RWPE2 (cell line): Measurements from ENCODE around the gene MREG.

Experiments used
- ATAC-seq: fragments of 200-7000 bp; cut with Tn5 transposase; 3 replicates; pipeline ENCODE4 v1.9.1; 2021; ENCODE audit warnings: low read depth
- DNase-seq: peaks from one replicate; pipeline ENCODE4 v3.0.0-alpha.2; 2020; ENCODE audit warnings: low spot score
- H3K27ac ChIP-seq: fragments of 450-650 bp; 2 replicates; pipeline ENCODE4 v1.5.1; 2017; ENCODE audit warnings: mild to moderate bottlenecking; ENCODE audit not compliant: poor library complexity, severe bottlenecking
- H3K27me3 ChIP-seq: fragments of 250-450 bp; sonication (Bioruptor Pico); 2 replicates; pipeline ENCODE4 v1.5.1; 2021; ENCODE audit warnings: mild to moderate bottlenecking, moderate library complexity; ENCODE audit not compliant: insufficient read depth, poor library complexity, severe bottlenecking
- H3K36me3 ChIP-seq: fragments of 250-450 bp; sonication (Bioruptor Pico); 2 replicates; pipeline ENCODE4 v1.5.1; 2020; ENCODE audit warnings: low read depth, mild to moderate bottlenecking, moderate library complexity
- H3K4me1 ChIP-seq: fragments of 250-450 bp; sonication (Bioruptor Pico); 2 replicates; pipeline ENCODE4 v1.5.1; 2021; ENCODE audit warnings: mild to moderate bottlenecking, moderate library complexity; ENCODE audit not compliant: insufficient read depth, poor library complexity, severe bottlenecking
- H3K4me3 ChIP-seq: fragments of 250-450 bp; sonication (Bioruptor Pico); 2 replicates; pipeline ENCODE4 v1.5.1; 2021; ENCODE audit warnings: mild to moderate bottlenecking, moderate library complexity; ENCODE audit not compliant: severe bottlenecking
- H3K9me3 ChIP-seq: fragments of 250-450 bp; sonication (Bioruptor Pico); 2 replicates; pipeline ENCODE4 v1.5.1; 2021; ENCODE audit warnings: mild to moderate bottlenecking, moderate library complexity; ENCODE audit not compliant: severe bottlenecking
- CTCF ChIP-seq: fragments of 450-650 bp; IDR thresholded peaks from one replicate; pipeline ENCODE4 v1.5.1; 2017; ENCODE audit warnings: mild to moderate bottlenecking, moderate library complexity; ENCODE audit not compliant: poor library complexity, severe bottlenecking

MREG gene

GRCh38 chr2:216017365-216017764 is 4.0 kb upstream of the MREG start:
- Histone ChIP-seq H3K27ac (no peak overlapping the region), H3K27me3 (no peaks in the 10 kb centered on the region), H3K9me3 (no peaks in the 10 kb centered on the region), H3K4me1 (peaks cover 9% of the 10 kb centered on the region), H3K4me3 (no peak overlapping the region), H3K36me3 (no peaks in the 10 kb centered on the region)
- DNase-seq: no peak
- TF ChIP-seq CTCF: no peak
- ATAC-seq: peak; percentile 38

GRCh38 chr2:216016581-216016980 is 3.2 kb upstream of the MREG start:
- Histone ChIP-seq H3K4me3 (no peak overlapping the region), H3K27ac (no peak overlapping the region)
- no peak for TF ChIP-seq CTCF

GRCh38 chr2:216015722-216016464 is 2.5 kb upstream of the MREG start:
- TF ChIP-seq CTCF: no peak
- no peaks in the 10 kb centered on the region for H3K27me3 ChIP-seq
- no peak for ATAC-seq
- no peak overlapping the region for H3K4me3 ChIP-seq
- no peaks in the 10 kb centered on the region for H3K9me3 ChIP-seq
- peaks cover 17% of the 10 kb centered on the region for H3K4me1 ChIP-seq
- H3K27ac ChIP-seq: no peak overlapping the region
- H3K36me3 ChIP-seq: no peaks in the 10 kb centered on the region
- no peak for DNase-seq

More at GRCh38 chr2:216016581-216016980, 3.2 kb upstream of the MREG start:
- H3K27me3 ChIP-seq: no peaks in the 10 kb centered on the region
- ATAC-seq (no peak), DNase-seq (no peak)
- H3K36me3 ChIP-seq: no peaks in the 10 kb centered on the region
- no peaks in the 10 kb centered on the region for H3K9me3 ChIP-seq
- H3K4me1 ChIP-seq: peaks cover 12% of the 10 kb centered on the region

GRCh38 chr2:216014986-216015385 is 1.6 kb upstream of the MREG start:
- TF ChIP-seq CTCF: no peak
- Histone ChIP-seq H3K27me3 (no peaks in the 10 kb centered on the region), H3K36me3 (no peaks in the 10 kb centered on the region), H3K9me3 (no peaks in the 10 kb centered on the region), H3K27ac (no peak overlapping the region), H3K4me1 (peaks cover 17% of the 10 kb centered on the region), H3K4me3 (no peak overlapping the region)
- ATAC-seq: no peak
- no peak for DNase-seq

GRCh38 chr2:216014006-216014405 is 655 bp upstream of the MREG start:
- Histone ChIP-seq H3K4me3 (no peak overlapping the region), H3K9me3 (no peaks in the 10 kb centered on the region), H3K4me1 (peaks cover 17% of the 10 kb centered on the region), H3K36me3 (no peaks in the 10 kb centered on the region), H3K27ac (peak overlapping the region; percentile 86), H3K27me3 (no peaks in the 10 kb centered on the region)
- no peak for ATAC-seq
- TF ChIP-seq CTCF: no peak
- no peak for DNase-seq
